Measurements from ENCODE around the gene KIF15. TPM values are rescaled to one million over a fixed set of nuclear protein-coding genes. Genes with fewer than 3 reads are reported as not detected.

The KIF15 gene
- total RNA-seq, 2 experiments from 2014 or later = 40.1 to 51.7 TPM

DNA sequence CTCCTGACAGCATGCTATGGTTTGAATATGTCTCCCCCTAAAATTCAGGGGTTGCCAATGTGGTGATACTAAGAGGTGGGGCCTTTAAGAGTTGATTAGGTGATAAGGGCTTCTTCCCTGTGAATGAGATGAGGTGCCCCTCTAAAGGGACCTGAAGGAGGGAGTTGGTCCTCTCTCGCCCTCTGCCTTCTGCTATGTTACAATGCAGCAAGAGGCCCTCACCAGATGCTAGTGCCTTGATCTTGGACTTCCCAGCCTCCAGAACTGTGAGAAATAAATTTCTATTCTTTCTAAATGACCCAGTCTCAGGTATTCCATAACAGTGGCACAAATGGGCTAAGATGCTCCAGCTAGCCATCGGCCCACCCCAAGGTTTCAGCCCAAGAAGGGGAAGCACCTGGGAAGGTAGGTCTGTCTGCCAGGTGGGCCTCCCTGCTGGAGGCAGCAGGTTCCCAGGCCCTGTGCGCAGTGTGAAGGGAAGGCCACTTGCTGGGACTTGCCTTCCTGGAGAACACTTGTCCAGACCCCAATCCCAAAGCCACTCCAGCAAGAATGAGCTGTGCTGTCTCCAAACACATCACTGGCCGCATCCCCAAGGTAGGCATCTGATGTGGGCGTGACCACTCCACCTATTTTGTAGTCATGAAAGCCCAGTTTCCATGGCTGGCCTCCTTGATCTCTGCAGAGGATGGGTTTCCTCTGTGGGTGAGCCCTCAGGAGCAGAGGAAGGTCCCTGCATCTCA is 121.8 kb downstream of the KIF15 start:
- POLR2A ChIA-PET = interaction anchor here (0.6 kb wide), 1 partner anchor 1935 kb away, joined by 3 read pairs; no protein-coding TSS in a partner anchor
- Mint-ChIP-seq H3K27ac (no peak overlapping the region), H3K9me3 (ENCODE audit: low read depth) (no peaks in the 10 kb centered on the region), H3K4me1 (no peaks in the 10 kb centered on the region), H3K27me3 (peaks cover 14% of the 10 kb centered on the region), H3K36me3 (ENCODE audit: low read depth) (no peaks in the 10 kb centered on the region), H3K4me3 (no peak overlapping the region)
- CTCF ChIA-PET = interaction anchor here (0.6 to 0.7 kb wide), 3 partner anchors 26 to 543 kb away, joined by 3 to 4 read pairs (median 3); no protein-coding TSS in a partner anchor
- ATAC-seq (no peak), DNase-seq (no peak)
- intact Hi-C loops (cut with DNase I, micrococcal nuclease) = no loop called here

DNA sequence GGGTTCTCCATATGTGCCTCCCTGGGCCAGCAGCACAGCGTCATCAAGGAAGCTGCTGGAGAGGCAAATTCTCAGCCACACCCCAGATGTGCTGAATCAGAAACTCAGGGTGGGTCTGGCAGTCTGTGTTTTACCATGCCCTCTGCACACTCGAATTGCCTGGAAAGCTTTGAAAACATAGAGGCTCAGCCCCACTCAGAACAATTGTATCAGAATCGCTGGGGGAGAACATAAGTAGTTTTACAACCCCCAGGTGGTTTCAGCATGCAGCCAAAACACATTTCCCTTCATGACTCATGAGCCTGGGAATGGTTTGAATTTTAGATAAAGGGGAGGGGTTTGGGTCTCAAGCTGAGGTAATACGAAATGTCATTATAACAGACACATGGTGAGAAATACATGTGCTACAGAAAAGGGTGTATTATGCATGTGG is 122.4 kb downstream of the KIF15 start:
- Mint-ChIP-seq H3K4me1 (no peaks in the 10 kb centered on the region), H3K36me3 (ENCODE audit: low read depth) (no peaks in the 10 kb centered on the region), H3K27me3 (peaks cover 14% of the 10 kb centered on the region), H3K9me3 (ENCODE audit: low read depth) (no peaks in the 10 kb centered on the region), H3K4me3 (no peak overlapping the region), H3K27ac (no peak overlapping the region)
- DNase-seq (no peak), ATAC-seq (no peak)
- intact Hi-C loops (cut with DNase I, micrococcal nuclease) = no loop called here
- POLR2A ChIA-PET = no interaction called here
- CTCF ChIA-PET = no interaction called here

DNA sequence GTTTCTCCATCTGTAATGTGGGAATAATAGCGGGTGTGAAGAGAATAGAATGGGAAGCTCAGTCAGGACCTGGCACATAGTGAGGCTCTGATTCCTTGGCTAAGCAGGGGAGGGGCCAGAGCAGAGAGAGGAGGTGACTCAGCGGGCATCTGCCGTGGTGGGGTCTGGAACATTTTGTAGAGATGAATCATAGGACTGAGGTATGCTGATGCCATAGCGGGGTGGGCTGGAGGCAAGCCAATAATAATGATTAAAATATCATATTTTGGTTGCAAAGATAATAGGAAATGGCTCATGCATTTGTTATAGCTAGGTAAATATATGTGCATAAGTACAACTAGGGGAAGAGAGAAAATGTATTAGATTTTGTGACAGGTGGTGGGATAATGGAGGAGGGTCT is 124.0 kb downstream of the KIF15 start:
- ATAC-seq (no peak), DNase-seq (no peak)
- ChIA-PET CTCF (interaction anchor here (0.9 kb wide), 1 partner anchor 29 kb away, joined by 3 read pairs; no protein-coding TSS in a partner anchor), POLR2A (no interaction called here)
- no peaks in the 10 kb centered on the region for H3K36me3 Mint-ChIP-seq (ENCODE audit: low read depth)
- H3K9me3 Mint-ChIP-seq (ENCODE audit: low read depth) = no peaks in the 10 kb centered on the region
- H3K4me1 Mint-ChIP-seq = no peaks in the 10 kb centered on the region
- no peak overlapping the region for H3K4me3 Mint-ChIP-seq
- intact Hi-C loops (cut with DNase I, micrococcal nuclease) = no loop called here
- H3K27me3 Mint-ChIP-seq = peaks cover 14% of the 10 kb centered on the region
- no peak overlapping the region for H3K27ac Mint-ChIP-seq

DNA sequence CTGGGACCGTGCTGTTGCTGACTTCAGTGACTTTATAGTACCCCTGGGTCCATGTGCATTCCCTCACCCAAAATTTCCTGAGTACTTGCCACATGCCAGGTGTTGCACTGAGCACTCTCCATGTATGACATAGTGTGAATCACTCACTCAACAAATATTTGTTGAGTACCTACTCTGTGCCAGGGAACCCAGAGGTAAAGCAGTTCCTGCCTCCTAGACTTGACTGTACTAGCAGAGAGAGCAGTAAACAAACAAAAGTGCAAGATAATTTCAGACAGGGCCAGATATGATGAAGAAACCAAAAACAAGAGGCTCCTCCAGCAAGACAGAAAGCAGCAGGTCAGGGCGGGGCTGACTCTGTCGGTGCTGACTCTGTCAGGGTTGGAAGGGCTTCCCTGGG is 125.0 kb downstream of the KIF15 start:
- Mint-ChIP-seq H3K27me3 (peaks cover 14% of the 10 kb centered on the region), H3K9me3 (ENCODE audit: low read depth) (no peaks in the 10 kb centered on the region), H3K36me3 (ENCODE audit: low read depth) (no peaks in the 10 kb centered on the region), H3K4me1 (no peaks in the 10 kb centered on the region), H3K4me3 (no peak overlapping the region), H3K27ac (no peak overlapping the region)
- ChIA-PET POLR2A (no interaction called here), CTCF (no interaction called here)
- DNase-seq (no peak), ATAC-seq (no peak)
- intact Hi-C loops (cut with DNase I, micrococcal nuclease) = no loop called here

DNA sequence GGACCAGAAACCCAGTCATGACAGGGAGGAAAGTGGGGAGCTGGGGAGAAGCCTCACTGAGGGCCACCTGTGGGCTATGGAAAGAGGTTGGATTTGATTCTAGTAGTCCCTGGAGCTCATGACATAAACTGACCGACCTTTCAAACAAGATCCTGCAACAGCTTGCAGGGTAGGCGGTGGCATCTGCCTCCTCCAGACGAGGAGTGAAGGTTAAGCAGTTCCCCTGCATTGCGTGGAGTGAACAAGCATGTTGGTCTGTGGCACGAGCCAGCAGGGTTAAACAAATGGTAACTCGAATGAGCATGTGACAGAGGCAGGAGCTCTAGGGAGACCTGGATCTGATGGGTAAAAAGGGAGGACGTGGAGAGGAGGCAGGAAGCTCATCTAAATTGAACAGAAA is 125.5 kb downstream of the KIF15 start:
- DNase-seq (no peak), ATAC-seq (no peak)
- no peak overlapping the region for H3K27ac Mint-ChIP-seq
- intact Hi-C loops (cut with DNase I, micrococcal nuclease) = no loop called here
- no peaks in the 10 kb centered on the region for H3K9me3 Mint-ChIP-seq (ENCODE audit: low read depth)
- H3K36me3 Mint-ChIP-seq (ENCODE audit: low read depth) = no peaks in the 10 kb centered on the region
- ChIA-PET CTCF (no interaction called here), POLR2A (no interaction called here)
- H3K27me3 Mint-ChIP-seq = peaks cover 14% of the 10 kb centered on the region
- H3K4me3 Mint-ChIP-seq = no peak overlapping the region
- no peaks in the 10 kb centered on the region for H3K4me1 Mint-ChIP-seq

DNA sequence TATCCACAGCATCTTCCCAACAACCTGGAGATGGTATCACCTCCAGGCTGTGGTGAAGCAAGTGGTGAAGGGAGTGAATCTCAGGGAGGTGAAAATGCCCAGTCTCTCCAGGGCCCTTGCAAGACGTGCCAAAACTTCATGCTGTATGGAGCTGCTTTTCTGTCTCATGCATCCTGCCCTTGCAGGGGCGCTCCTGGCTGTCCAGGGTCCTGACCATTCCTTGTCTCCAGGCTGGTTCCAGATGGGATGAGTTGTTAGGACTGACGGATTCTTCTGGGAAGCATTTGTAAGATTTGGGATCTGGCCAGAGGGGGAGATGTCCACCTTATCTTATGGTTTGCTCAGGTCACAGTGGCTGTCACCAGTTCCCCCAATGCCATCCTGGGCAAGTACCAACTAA is 128.7 kb downstream of the KIF15 start:
- ChIA-PET POLR2A (no interaction called here), CTCF (no interaction called here)
- no peaks in the 10 kb centered on the region for H3K36me3 Mint-ChIP-seq (ENCODE audit: low read depth)
- H3K4me3 Mint-ChIP-seq = no peak overlapping the region
- intact Hi-C loops (cut with DNase I, micrococcal nuclease) = no loop called here
- no peak for ATAC-seq
- DNase-seq = no peak
- no peak overlapping the region for H3K27ac Mint-ChIP-seq
- H3K4me1 Mint-ChIP-seq = no peaks in the 10 kb centered on the region
- H3K9me3 Mint-ChIP-seq (ENCODE audit: low read depth) = no peaks in the 10 kb centered on the region
- H3K27me3 Mint-ChIP-seq = peaks cover 13% of the 10 kb centered on the region

DNA sequence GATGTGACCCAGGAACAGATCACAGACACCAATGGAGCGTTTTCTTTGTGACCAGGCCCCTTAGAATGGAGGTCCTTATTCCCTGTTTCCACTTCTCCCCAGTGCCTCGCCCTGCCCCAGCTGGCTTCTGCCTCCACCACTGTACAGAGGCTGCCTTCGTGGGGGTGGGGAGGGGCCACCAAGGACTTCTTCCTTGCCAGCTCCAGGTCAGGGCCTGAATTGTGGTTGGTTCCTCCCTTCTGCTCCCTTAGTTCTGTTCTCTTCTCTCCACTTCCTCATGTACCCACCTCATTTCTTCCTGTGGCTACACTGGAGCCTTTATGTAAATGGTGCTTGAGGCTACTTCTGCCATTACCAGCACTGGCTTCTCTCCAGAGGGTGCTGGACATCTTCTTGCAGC is 129.3 kb downstream of the KIF15 start:
- Mint-ChIP-seq H3K27me3 (peaks cover 7% of the 10 kb centered on the region), H3K27ac (no peak overlapping the region), H3K4me3 (no peak overlapping the region), H3K4me1 (no peaks in the 10 kb centered on the region), H3K36me3 (ENCODE audit: low read depth) (no peaks in the 10 kb centered on the region), H3K9me3 (ENCODE audit: low read depth) (no peaks in the 10 kb centered on the region)
- DNase-seq = no peak
- ChIA-PET POLR2A (no interaction called here), CTCF (no interaction called here)
- intact Hi-C loops (cut with DNase I, micrococcal nuclease) = no loop called here
- ATAC-seq = no peak

DNA sequence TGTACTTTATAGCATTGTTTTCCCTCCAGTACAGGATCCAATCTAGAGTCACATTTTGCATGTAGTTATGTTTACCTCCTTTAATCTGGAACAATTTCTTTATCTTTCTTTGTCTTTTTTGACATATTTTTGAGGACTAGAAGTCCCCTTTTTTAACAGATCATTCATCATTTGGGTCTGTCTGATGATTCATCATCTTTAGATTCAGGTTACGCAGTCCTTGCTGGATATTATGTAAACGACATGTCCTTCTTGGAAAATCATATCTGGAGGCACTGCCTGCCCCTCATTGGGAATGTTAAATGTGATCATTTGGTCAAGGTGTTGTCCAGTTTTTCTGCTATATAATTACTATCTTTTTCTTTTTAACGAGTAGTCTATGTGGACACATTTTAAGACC is 131.1 kb downstream of the KIF15 start:
- intact Hi-C loops (cut with DNase I, micrococcal nuclease) = no loop called here
- CTCF ChIA-PET = no interaction called here

DNA sequence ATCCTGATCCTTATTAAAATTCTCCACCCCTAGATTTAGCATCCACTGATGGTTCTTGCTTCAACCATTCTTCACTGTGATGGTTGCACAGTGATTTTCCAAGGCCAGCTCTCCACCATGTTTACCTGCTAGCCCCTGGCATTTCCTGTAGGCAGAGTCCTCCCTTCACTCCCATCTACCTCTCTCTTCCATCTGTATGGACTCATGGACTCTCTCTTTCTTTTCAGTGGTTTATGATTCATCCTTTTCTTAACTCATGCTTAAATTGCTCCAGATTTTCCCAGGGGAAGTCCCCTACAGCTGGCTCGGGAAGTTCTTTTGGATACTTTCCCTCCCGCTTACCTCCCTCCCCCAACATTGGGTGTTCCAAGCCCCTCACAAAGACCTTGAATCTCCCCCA is 131.5 kb downstream of the KIF15 start:
- intact Hi-C loops (cut with DNase I, micrococcal nuclease) = no loop called here
- Mint-ChIP-seq H3K4me1 (no peaks in the 10 kb centered on the region), H3K27ac (no peak overlapping the region), H3K36me3 (ENCODE audit: low read depth) (no peaks in the 10 kb centered on the region), H3K27me3 (no peaks in the 10 kb centered on the region), H3K4me3 (no peak overlapping the region), H3K9me3 (ENCODE audit: low read depth) (no peaks in the 10 kb centered on the region)
- CTCF ChIA-PET = no interaction called here
- ATAC-seq (no peak), DNase-seq (no peak)
- POLR2A ChIA-PET = no interaction called here

More for the DNA sequence above, 131.1 kb downstream of the KIF15 start:
- H3K4me3 Mint-ChIP-seq = no peak overlapping the region
- POLR2A ChIA-PET = no interaction called here
- ATAC-seq (no peak), DNase-seq (no peak)
- H3K9me3 Mint-ChIP-seq (ENCODE audit: low read depth) = no peaks in the 10 kb centered on the region
- no peaks in the 10 kb centered on the region for H3K4me1 Mint-ChIP-seq
- no peaks in the 10 kb centered on the region for H3K36me3 Mint-ChIP-seq (ENCODE audit: low read depth)
- no peak overlapping the region for H3K27ac Mint-ChIP-seq
- no peaks in the 10 kb centered on the region for H3K27me3 Mint-ChIP-seq

DNA sequence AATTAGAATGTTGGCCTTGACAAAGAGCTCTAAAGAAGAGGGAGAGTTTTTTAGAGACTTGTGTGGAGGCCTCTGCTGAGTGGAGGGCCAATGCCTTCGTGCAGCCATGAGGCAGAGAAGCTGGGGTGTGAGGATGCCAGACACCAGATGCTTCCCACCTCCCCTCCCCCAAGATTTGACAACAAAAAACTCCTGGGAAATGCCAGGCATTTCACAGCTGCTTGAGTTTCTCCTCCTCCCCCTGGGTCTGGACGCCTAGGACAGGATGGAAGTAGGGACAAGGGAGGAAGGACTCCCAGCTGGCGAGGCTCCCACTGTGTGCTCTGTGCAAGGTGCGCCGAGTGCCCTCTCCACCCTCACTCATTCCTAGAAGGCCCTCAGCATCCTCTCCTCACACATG is 132.9 kb downstream of the KIF15 start:
- CTCF ChIA-PET = interaction anchor here (0.9 kb wide), 1 partner anchor 13 kb away, joined by 6 read pairs; no protein-coding TSS in a partner anchor
- DNase-seq (no peak), ATAC-seq (no peak)
- intact Hi-C loops (cut with DNase I, micrococcal nuclease) = no loop called here
- Mint-ChIP-seq H3K9me3 (ENCODE audit: low read depth) (no peaks in the 10 kb centered on the region), H3K4me3 (no peak overlapping the region), H3K36me3 (ENCODE audit: low read depth) (no peaks in the 10 kb centered on the region), H3K4me1 (no peaks in the 10 kb centered on the region), H3K27ac (no peak overlapping the region), H3K27me3 (peaks cover under 1% of the 10 kb centered on the region)
- POLR2A ChIA-PET = no interaction called here

DNA sequence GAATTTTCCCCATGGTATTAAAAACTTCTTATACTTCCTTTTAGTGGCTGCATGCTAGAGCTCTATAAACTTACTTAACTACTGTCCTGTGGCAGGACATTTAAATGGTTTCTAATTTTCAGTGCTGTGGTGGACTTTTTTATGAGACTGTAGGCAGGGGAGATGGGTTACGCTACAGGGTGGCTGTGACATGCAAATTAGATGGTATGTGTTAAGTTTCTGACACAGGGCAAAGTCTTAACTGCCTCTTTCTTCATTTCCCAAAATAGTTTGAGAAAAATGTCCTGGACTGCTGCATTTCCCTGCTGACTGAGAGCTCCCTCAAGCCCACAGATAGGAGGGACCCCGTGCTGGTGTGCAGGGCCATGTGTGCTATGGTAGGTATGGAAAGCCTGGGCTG is 134.8 kb downstream of the KIF15 start:
- POLR2A ChIA-PET = no interaction called here
- Mint-ChIP-seq H3K4me3 (no peak overlapping the region), H3K36me3 (ENCODE audit: low read depth) (no peaks in the 10 kb centered on the region), H3K27me3 (peaks cover 2% of the 10 kb centered on the region), H3K27ac (no peak overlapping the region), H3K9me3 (ENCODE audit: low read depth) (no peaks in the 10 kb centered on the region), H3K4me1 (no peaks in the 10 kb centered on the region)
- ATAC-seq = no peak
- CTCF ChIA-PET = no interaction called here
- no peak for DNase-seq
- intact Hi-C loops (cut with DNase I, micrococcal nuclease) = no loop called here

DNA sequence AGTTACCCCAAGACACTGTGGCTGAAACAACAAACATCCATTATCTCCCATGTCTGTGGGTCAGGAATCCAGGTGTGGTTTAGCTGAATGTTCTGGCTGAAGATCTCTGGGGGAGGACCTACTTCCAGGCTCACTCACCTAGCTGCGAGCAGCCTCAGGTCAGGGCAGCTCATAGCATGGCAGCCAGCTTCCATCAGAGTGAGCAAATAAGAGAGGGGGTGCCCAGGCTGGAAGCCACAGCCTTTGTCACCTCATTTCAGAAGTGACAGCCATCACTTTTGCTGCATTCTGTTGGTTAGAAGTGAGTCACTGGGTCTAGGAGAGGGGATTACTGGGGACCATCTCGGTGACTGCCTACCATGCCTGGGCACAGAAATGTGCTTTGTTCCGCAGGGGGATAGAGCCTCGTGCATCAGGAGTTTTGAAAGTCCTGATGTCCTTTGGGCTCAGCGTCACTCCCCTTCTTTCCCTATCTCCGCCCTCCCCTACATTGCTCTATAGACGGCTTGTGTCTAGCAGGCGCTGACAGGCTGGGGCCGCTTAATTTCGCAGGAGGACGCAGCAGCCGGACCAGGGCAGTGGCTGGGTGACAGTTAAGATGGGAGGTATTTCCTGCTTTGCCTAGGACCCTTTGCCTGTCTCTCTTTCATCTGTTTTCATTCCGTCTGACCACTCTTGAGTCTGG is 138.2 kb downstream of the KIF15 start:
- ATAC-seq (peak; percentile 57), DNase-seq (no peak)
- H3K36me3 Mint-ChIP-seq (ENCODE audit: low read depth) = no peaks in the 10 kb centered on the region
- POLR2A ChIA-PET = no interaction called here
- H3K9me3 Mint-ChIP-seq (ENCODE audit: low read depth) = no peaks in the 10 kb centered on the region
- no peak overlapping the region for H3K27ac Mint-ChIP-seq
- H3K27me3 Mint-ChIP-seq = peaks cover 2% of the 10 kb centered on the region
- no peaks in the 10 kb centered on the region for H3K4me1 Mint-ChIP-seq
- no peak overlapping the region for H3K4me3 Mint-ChIP-seq
- CTCF ChIA-PET = no interaction called here
- intact Hi-C loops (cut with DNase I, micrococcal nuclease) = no loop called here
